GM19395 (cell line): Measurements from ENCODE around the gene ARHGAP4.
A peak's percentile ranks its signal among the peaks of the same experiment; 100 is the strongest.

Experiments
- ATAC-seq: cut with Tn5 transposase; IDR thresholded peaks from one replicate; pipeline ENCODE4 v1.9.1; 2021; ENCODE audit warnings: mild to moderate bottlenecking, moderate library complexity; ENCODE audit not compliant: unreplicated experiment

The ARHGAP4 gene

GRCh38 chrX:153947009-153947769, 21.1 kb upstream of the ARHGAP4 start:
- ATAC-seq, result peak; percentile 81

- ATAC-seq, result no peak
Observed at GRCh38 chrX:153945956-153946943, 20.2 kb upstream of the ARHGAP4 start.

DNA sequence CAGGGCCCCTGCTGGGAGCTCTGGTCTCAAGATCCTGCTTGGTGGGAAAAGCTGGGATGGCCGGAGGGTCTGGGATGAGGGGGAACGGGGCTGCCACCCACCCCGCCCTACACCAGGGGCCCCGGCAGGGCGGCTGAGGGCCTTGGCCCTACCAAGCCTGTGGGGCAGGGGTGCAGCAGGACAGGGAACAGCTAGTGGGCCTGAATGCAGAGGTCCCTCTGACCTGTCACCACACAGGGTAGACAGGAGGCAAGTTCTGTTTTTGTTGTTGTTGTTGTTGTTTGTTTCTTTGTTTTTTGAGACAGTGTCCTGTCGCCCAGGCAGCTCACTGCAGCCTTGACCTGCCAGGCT, 18.7 kb upstream of the ARHGAP4 start:
- ATAC-seq, result no peak

DNA sequence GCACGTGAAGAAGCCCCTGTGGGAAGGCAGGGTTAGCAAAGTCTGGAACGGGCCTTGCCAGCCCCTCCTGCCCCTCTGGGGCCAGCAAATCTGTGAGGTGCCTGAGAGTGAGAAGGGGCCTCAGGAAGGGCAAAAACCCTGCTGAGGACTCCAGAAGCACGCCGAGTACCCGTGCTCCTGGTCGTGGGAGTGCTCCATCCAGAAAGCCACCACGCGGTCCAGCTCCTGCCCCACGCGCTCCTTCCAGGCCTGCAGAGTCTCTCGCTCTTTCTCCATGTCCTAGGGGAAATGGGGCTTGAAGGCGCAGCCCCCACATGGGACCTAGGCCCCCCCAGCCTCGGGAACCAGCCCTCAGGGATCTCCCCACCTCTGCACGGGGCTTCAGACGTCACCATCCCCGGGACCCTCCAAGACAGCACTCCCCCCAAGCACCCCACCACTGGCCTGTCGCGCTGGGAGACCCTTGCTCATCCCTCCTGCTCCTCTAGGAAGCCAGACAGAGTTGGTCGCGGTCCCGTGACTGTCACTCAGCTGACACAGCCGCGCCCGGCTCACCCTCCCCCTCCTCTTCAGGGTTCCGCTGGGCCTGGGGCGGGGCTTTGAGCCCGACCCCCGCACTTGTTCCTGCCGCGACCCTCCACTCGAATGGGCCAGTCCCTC, 18.2 kb upstream of the ARHGAP4 start, which contains the start of gene RENBP:
RENBP (minus strand) TSS at position 504 of the 660 bp plus-strand sequence; CDS start at position 471, 33 bp downstream.
- ATAC-seq, result no peak

DNA sequence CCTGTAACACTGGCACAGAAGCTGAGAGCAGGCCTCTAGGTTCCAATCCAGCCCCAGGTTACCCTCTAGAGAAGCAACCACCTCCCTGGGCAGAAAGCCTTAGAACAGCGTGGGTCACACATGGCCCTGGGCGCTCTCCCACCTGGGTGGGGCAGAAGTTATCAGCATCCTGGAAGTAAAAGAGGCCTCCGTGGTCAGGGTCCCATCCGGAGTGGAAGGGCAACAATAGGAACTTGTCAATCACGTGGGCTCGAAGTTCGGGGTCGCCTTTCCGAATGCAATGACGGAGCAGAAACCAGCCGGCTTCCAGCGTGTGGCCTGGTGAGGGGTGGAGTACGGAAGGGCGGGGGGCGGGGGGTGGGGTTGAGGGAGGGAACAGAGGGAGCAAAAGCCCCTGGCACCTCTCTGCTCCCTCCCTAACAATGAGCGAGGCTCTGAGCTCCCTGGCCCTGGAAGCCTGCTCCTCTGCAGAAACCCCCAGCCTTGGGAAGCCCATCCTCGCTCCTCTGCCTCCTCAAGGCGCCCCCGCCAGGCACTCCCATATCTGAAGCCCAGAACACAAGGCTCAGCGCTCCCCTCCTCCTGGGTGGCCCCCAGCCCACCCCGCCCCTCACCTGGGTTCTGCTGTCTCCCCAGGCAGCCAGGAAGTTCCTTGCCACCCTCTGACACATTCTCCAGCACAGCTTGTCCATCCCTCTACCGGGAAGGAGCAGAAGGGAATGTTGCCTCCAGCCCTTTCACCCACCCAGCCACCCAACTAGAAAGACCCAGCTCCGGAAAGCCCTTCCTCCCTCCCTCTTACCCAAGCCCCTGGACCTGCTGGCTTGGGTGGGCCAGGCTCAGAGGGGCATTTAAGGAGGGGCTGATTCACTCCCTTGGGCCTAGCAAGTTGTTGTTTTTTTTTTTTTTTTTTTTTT, 15.5 kb upstream of the ARHGAP4 start:
- no peak for ATAC-seq

- ATAC-seq, result no peak
Observed at GRCh38 chrX:153939573-153939972, 13.5 kb upstream of the ARHGAP4 start.

- ATAC-seq, result no peak
Observed at GRCh38 chrX:153938226-153938786, 12.2 kb upstream of the ARHGAP4 start.

DNA sequence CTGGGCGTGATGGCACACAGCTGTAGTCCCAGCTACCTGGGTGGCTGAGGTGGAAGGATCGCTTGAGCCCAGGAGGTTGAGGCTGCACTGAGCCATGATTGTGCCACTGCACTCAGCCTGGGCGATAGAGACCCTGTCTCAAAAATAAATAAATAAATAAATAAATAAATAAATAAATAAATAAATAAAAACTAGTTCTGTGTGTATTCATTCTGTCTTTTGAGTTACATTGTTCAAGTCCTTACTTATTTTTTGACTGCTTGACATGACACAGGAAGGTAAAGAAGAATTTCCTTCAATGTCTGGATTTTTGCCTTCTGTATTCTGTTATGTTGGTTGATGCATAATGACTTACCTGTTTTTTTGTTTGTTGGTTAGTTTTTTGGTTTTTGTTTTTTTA, 11.0 kb upstream of the ARHGAP4 start:
- no peak for ATAC-seq

- ATAC-seq, result peak; percentile 16
Observed at GRCh38 chrX:153935326-153935851, 9.3 kb upstream of the ARHGAP4 start.

- ATAC-seq, result peak; percentile 81
Observed at GRCh38 chrX:153934762-153935325, 8.8 kb upstream of the ARHGAP4 start, which contains the start of gene NAA10. NAA10 (minus strand) TSS chrX:153935037; CDS start chrX:153934904, 133 bp downstream.

- ATAC-seq, result peak; percentile 23
Observed at GRCh38 chrX:153934148-153934761, 8.2 kb upstream of the ARHGAP4 start.

DNA sequence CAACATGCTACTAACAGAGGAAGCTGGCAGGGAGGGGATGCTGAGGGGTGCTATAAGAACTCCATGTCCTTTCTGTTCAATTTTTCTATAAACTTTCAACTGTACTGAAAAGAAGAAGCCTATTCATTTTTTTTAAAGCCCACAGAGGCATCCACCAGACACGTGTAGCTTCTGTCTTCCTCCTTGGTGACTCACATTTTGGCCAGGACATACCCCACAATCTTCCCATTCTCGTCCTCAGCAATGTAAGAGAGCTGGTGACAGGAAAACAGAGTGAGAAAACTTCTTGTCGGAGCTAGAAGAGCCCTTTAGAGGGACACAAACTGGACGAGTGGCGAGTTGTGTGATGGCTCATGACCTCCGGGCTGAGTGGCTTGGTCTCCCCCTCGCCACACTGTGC, 7.7 kb upstream of the ARHGAP4 start:
- ATAC-seq, result no peak

- no peak for ATAC-seq
Observed at GRCh38 chrX:153932220-153932915, 6.3 kb upstream of the ARHGAP4 start.

DNA sequence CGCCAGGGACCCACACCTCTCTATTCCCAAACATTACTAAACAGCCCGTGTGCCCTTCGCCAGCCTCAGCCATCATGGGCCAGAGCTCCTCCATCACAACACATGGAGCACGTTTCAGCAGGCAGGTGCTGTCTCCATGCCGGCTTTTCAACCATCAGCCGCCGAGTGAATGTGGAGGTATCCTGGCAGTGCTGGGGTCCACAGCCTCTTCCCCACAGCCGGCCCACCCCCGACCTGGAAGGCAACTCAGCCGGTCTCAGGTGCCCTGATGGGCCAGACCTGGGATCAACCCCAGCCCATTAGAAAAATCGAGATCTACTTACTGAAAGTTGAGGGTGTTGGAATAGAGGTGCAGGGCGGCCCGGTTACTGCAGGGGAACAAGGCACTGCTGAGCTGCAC, 5.7 kb upstream of the ARHGAP4 start:
- no peak for ATAC-seq

- no peak for ATAC-seq
Observed at GRCh38 chrX:153931151-153931550, 5.1 kb upstream of the ARHGAP4 start.

- ATAC-seq, result no peak
Observed at GRCh38 chrX:153930011-153930910, 4.2 kb upstream of the ARHGAP4 start.

GRCh38 chrX:153929576-153929975, 3.5 kb upstream of the ARHGAP4 start:
- no peak for ATAC-seq
